OCI-LY7 (cell line): Measurements from ENCODE around the gene STX17. TPM values are rescaled to one million over a fixed set of nuclear protein-coding genes. Genes with fewer than 3 reads are reported as not detected.

ENCODE experiments used
- BruUV-seq: library from RNA; stranded (reverse); fragments of 400-500 nt; replicated peaks from 2 replicates; lab custom pipeline; 2021; lab: Mats Ljungman, UMichigan
- CTCF ChIA-PET: fragments of 300-600 bp; sonication (Branson Sonifier 250); formaldehyde crosslinking; loops from one replicate; lab custom pipeline; 2022; ENCODE audit warnings: antibody characterized with exemption; ENCODE audit not compliant: unreplicated experiment; lab: Charles Lee
- POLR2A ChIA-PET: fragments of 300-600 bp; sonication (Branson Sonifier 250); formaldehyde crosslinking; loops from one replicate; lab custom pipeline; 2022; ENCODE audit warnings: antibody characterized with exemption; lab: Charles Lee
- DNase-seq: peaks from one replicate; pipeline ENCODE4 v3.0.0-alpha.2; 2015; ENCODE audit warnings: low spot score
- H2AFZ ChIP-seq: fragments of 200-600 bp; sonication (generic), shearing (Covaris generic); 2 replicates; pipeline ENCODE4 v1.6.1; 2014; ENCODE audit warnings: mild to moderate bottlenecking, antibody characterized with exemption, low read length, moderate library complexity
- H3K27ac ChIP-seq: fragments of 200-600 bp; sonication (generic); 2 replicates; pipeline ENCODE4 v1.5.1; 2014; ENCODE audit warnings: mixed run types, low read depth, mild to moderate bottlenecking, moderate library complexity, low read length, inconsistent platforms; ENCODE audit not compliant: poor library complexity, severe bottlenecking
- H3K36me3 ChIP-seq: fragments of 200-600 bp; sonication (generic); 2 replicates; pipeline ENCODE4 v1.6.1; 2014; ENCODE audit warnings: mild to moderate bottlenecking, antibody characterized with exemption, low read length, moderate library complexity, mixed read lengths; ENCODE audit not compliant: insufficient read depth
- H3K4me1 ChIP-seq: fragments of 200-600 bp; sonication (generic); 2 replicates; pipeline ENCODE4 v1.5.1; 2014; ENCODE audit warnings: mild to moderate bottlenecking, low read length; ENCODE audit not compliant: insufficient read depth, poor library complexity, severe bottlenecking
- H3K4me2 ChIP-seq: fragments of 200-600 bp; sonication (generic); 2 replicates; pipeline ENCODE4 v1.6.1; 2014; ENCODE audit warnings: mild to moderate bottlenecking, low read length
- H3K4me3 ChIP-seq: fragments of 200-600 bp; sonication (generic); 2 replicates; pipeline ENCODE4 v1.5.1; 2014; ENCODE audit warnings: mild to moderate bottlenecking, low read depth, low read length; ENCODE audit not compliant: poor library complexity, severe bottlenecking
- H3K79me2 ChIP-seq: fragments of 200-600 bp; sonication (generic); 2 replicates; pipeline ENCODE4 v1.6.1; 2016; ENCODE audit warnings: low read depth, mild to moderate bottlenecking, low read length, moderate library complexity, mixed read lengths; ENCODE audit not compliant: insufficient read depth
- H3K9me2 ChIP-seq: fragments of 200-600 bp; sonication (generic); 2 replicates; pipeline ENCODE4 v1.6.1; 2016; ENCODE audit warnings: mild to moderate bottlenecking, low read length, mixed read lengths; ENCODE audit not compliant: insufficient read depth
- H3K9me3 ChIP-seq: fragments of 200-600 bp; sonication (generic); 2 replicates; pipeline ENCODE4 v1.6.1; 2014; ENCODE audit warnings: mild to moderate bottlenecking, mixed run types, low read length, mixed read lengths
- H4K20me1 ChIP-seq: fragments of 200-600 bp; sonication (generic); 2 replicates; pipeline ENCODE4 v1.6.1; 2014; ENCODE audit warnings: mild to moderate bottlenecking, antibody characterized with exemption, low read length, moderate library complexity, mixed read lengths; ENCODE audit not compliant: insufficient read depth
- CTCF ChIP-seq: fragments of 200-600 bp; sonication (generic); conservative IDR thresholded peaks from 2 replicates; pipeline ENCODE4 v1.5.1; 2014; ENCODE audit warnings: mild to moderate bottlenecking, antibody characterized with exemption, low read length, moderate library complexity, mixed read lengths
- EZH2phosphoT487 ChIP-seq: fragments of 200-600 bp; sonication (generic); IDR thresholded peaks from 2 replicates; pipeline ENCODE4 v1.6.1; 2018; ENCODE audit warnings: low read depth, borderline replicate concordance, mild to moderate bottlenecking, mixed run types, antibody characterized with exemption, low read length, moderate library complexity, mixed read lengths
- intact Hi-C: fragments of 100-400 bp; cut with micrococcal nuclease; formaldehyde crosslinking; loops from one replicate; pipeline ENCODE4 v1.10.0; 2022; ENCODE audit not compliant: unreplicated experiment
- total RNA-seq, 2 experiments: library from RNA; depleted of rRNA in 1 of 2; stranded (reverse); fragments of >200 nt in 1 of 2; shearing (Covaris generic) in 1 of 2; gene quantifications; 2 replicates each; pipeline ENCODE4 v1.2.3, GENCODE V29; 2014 to 2022

STX17 gene
- total RNA-seq, 2 experiments from 2014 or later: 12.1 to 21.5 TPM

- BruUV-seq: no TSS peak
- no peak for TF ChIP-seq EZH2phosphoT487
- no peak for TF ChIP-seq CTCF
- Histone ChIP-seq H3K9me3 (no peaks in the 10 kb centered on the region), H3K4me2 (no peak overlapping the region), H3K79me2 (no peaks in the 10 kb centered on the region), H4K20me1 (no peaks in the 10 kb centered on the region), H3K4me3 (no peak overlapping the region), H2AFZ (no peak overlapping the region), H3K27ac (no peak overlapping the region), H3K4me1 (no peaks in the 10 kb centered on the region), H3K9me2 (no peaks in the 10 kb centered on the region), H3K36me3 (0 out of 2 replicates have a peak, but pooled peaks cover under 1% of the 10 kb centered on the region)
- CTCF ChIA-PET: no interaction called here
- POLR2A ChIA-PET: interaction anchor here (0.8 to 1.5 kb wide), 2 partner anchors 15 to 192 kb away, joined by 3 to 6 read pairs; no protein-coding TSS in a partner anchor
- intact Hi-C loops: no loop called here
- no peak for DNase-seq
These were observed 57.9 kb downstream of the STX17 start for GRCh38 chr9:99964336-99964735.

- Histone ChIP-seq H4K20me1 (no peaks in the 10 kb centered on the region), H3K79me2 (no peaks in the 10 kb centered on the region), H3K4me3 (no peak overlapping the region), H3K9me2 (no peaks in the 10 kb centered on the region), H2AFZ (no peak overlapping the region), H3K4me1 (no peaks in the 10 kb centered on the region), H3K4me2 (no peak overlapping the region), H3K36me3 (peaks cover 12% of the 10 kb centered on the region; the same call in 1 of the 2 replicates), H3K27ac (no peak overlapping the region), H3K9me3 (no peaks in the 10 kb centered on the region)
- no peak for DNase-seq
- ChIA-PET POLR2A (no interaction called here), CTCF (no interaction called here)
- intact Hi-C loops: no loop called here
- TF ChIP-seq EZH2phosphoT487 (no peak), CTCF (no peak)
- BruUV-seq: no TSS peak
These were observed 59.5 kb downstream of the STX17 start for GRCh38 chr9:99966001-99966400.

GRCh38 chr9:99966716-99967115 lies 60.3 kb downstream of the STX17 start:
- TF ChIP-seq EZH2phosphoT487 (no peak), CTCF (no peak)

More at GRCh38 chr9:99966716-99967115, 60.3 kb downstream of the STX17 start:
- H3K36me3 ChIP-seq: peaks cover 12% of the 10 kb centered on the region; the same call in 1 of the 2 replicates
- CTCF ChIA-PET: no interaction called here
- no peak overlapping the region for H2AFZ ChIP-seq
- no peaks in the 10 kb centered on the region for H3K9me2 ChIP-seq
- no TSS peak for BruUV-seq
- no peak overlapping the region for H3K27ac ChIP-seq
- no peaks in the 10 kb centered on the region for H3K9me3 ChIP-seq
- POLR2A ChIA-PET: no interaction called here
- no peak for DNase-seq
- no peak overlapping the region for H3K4me2 ChIP-seq
- no peaks in the 10 kb centered on the region for H3K79me2 ChIP-seq
- no peak overlapping the region for H3K4me3 ChIP-seq
- H4K20me1 ChIP-seq: no peaks in the 10 kb centered on the region
- H3K4me1 ChIP-seq: no peaks in the 10 kb centered on the region
- intact Hi-C loops: no loop called here
